K562 (cell line): ENCODE results near the gene TTLL8.

Experiments
- CEBPG ChIP-seq, 3 experiments: fragments of 200-800 bp in 1 of 3; sonication (Bioruptor generic) in 1 of 3; sonication (generic) in 1 of 3; formaldehyde crosslinking in 1 of 3; IDR thresholded peaks in 2 of 3; conservative IDR thresholded peaks in 1 of 3; 2 replicates each; pipeline versions ENCODE4 v1.6.1 to v1.8.0; 2016 to 2022; ENCODE audit warnings: missing compliant biosample characterization in 2 of 3, missing genetic modification characterization in 2 of 3, mild to moderate bottlenecking in 1 of 3, missing genetic modification reagents in 1 of 3
- CTCF ChIP-seq, 3 experiments: IDR thresholded peaks in 2 of 3; conservative IDR thresholded peaks in 1 of 3; 2 replicates each; pipeline ENCODE4 v1.5.1; 2011 to 2012; ENCODE audit warnings: low read length in 3 of 3, mild to moderate bottlenecking in 3 of 3, control low read depth in 2 of 3, improper control_type of control experiment in 1 of 3, inconsistent platforms in 1 of 3, low read depth in 1 of 3, mixed read lengths in 1 of 3, moderate library complexity in 1 of 3; ENCODE audit not compliant: insufficient read depth in 2 of 3
- E2F1 ChIP-seq: sonication (generic); formaldehyde crosslinking; IDR thresholded peaks from 2 replicates; pipeline ENCODE4 v1.8.1; 2023; ENCODE audit warnings: mild to moderate bottlenecking, missing genetic modification reagents, moderate library complexity
- ZBTB2 ChIP-seq: fragments of 450-650 bp; IDR thresholded peaks from 2 replicates; pipeline ENCODE4 v1.6.1; 2016; ENCODE audit warnings: antibody characterized with exemption

GRCh38 chr22:50081426-50082196, 23.5 kb upstream of the TTLL8 start:
- no peak for TF ChIP-seq CEBPG (CRISPR knock-in tag; IDR thresholded peaks at IDR 0.05)
- no peak for TF ChIP-seq CEBPG (tag; conservative IDR thresholded peaks at IDR 0.05 in 1 of 2, IDR thresholded peaks at IDR 0.05 in 1 of 2)
- TF ChIP-seq CTCF (IDR thresholded peaks at IDR 0.05 in 2 of 3, conservative IDR thresholded peaks at IDR 0.05 in 1 of 3; ENCODE audit: insufficient read depth in 2 of 3, low read depth in 1 of 3, low read length in 3 of 3): no peak
- TF ChIP-seq E2F1 (CRISPR knock-in tag): no peak
- no peak for TF ChIP-seq ZBTB2
